Smooth muscle cell (in vitro differentiated cells): ENCODE measurements around the gene NRXN2. TPM values are rescaled to one million over a fixed set of nuclear protein-coding genes. Genes with fewer than 3 reads are reported as not detected.

ENCODE experiments used
- DNase-seq: peaks from one replicate; lab custom pipeline; 2025; ENCODE audit not compliant: unreplicated experiment; lab: John Stamatoyannopoulos, UW
- H2AFZ ChIP-seq: fragments of 200-600 bp; sonication (generic); 2 replicates; pipeline ENCODE4 v1.6.0; 2016; ENCODE audit warnings: antibody characterized with exemption, low read depth, mild to moderate bottlenecking
- H3F3A ChIP-seq: fragments of 200-600 bp; sonication (generic); 2 replicates; pipeline ENCODE4 v1.6.0; 2017; ENCODE audit warnings: antibody characterized with exemption, low read depth
- H3K27ac ChIP-seq: fragments of 200-600 bp; sonication (generic); 2 replicates; pipeline ENCODE4 v1.5.1; 2016; ENCODE audit warnings: low read depth, mild to moderate bottlenecking
- H3K27me3 ChIP-seq: fragments of 200-600 bp; sonication (generic); 2 replicates; pipeline ENCODE4 v1.6.1; 2016; ENCODE audit warnings: low read depth, mild to moderate bottlenecking
- H3K36me3 ChIP-seq: fragments of 200-600 bp; sonication (generic); 2 replicates; pipeline ENCODE4 v1.5.1; 2016; ENCODE audit warnings: low read depth
- H3K4me1 ChIP-seq: fragments of 200-600 bp; sonication (generic); 2 replicates; pipeline ENCODE4 v1.5.1; 2016; ENCODE audit warnings: low read depth
- H3K4me2 ChIP-seq: fragments of 200-600 bp; sonication (generic); 2 replicates; pipeline ENCODE4 v1.6.0; 2016; ENCODE audit warnings: mild to moderate bottlenecking
- H3K4me3 ChIP-seq: fragments of 200-600 bp; sonication (generic); 2 replicates; pipeline ENCODE4 v1.5.1; 2016; ENCODE audit warnings: mild to moderate bottlenecking
- H3K79me2 ChIP-seq: fragments of 200-600 bp; sonication (generic); 2 replicates; pipeline ENCODE4 v1.6.0; 2016; ENCODE audit warnings: low read depth, mild to moderate bottlenecking
- H3K9ac ChIP-seq: fragments of 200-600 bp; sonication (generic); 2 replicates; pipeline ENCODE4 v1.6.0; 2016; ENCODE audit warnings: low read depth
- H3K9me3 ChIP-seq: fragments of 200-600 bp; sonication (generic); replicated peaks from 2 replicates; pipeline ENCODE4 v1.5.1; 2016; ENCODE audit warnings: low read depth
- H4K20me1 ChIP-seq: fragments of 200-600 bp; sonication (generic); 2 replicates; pipeline ENCODE4 v1.6.0; 2016; ENCODE audit warnings: low read depth
- CTCF ChIP-seq: fragments of 200-600 bp; sonication (generic); IDR thresholded peaks from 2 replicates; pipeline ENCODE4 v1.5.1; 2017; ENCODE audit warnings: borderline replicate concordance, mild to moderate bottlenecking, antibody characterized with exemption; ENCODE audit not compliant: insufficient read depth, poor library complexity, severe bottlenecking
- WGBS: methylation state at CpG from one replicate; pipeline ENCODE4 v1.1.7; 2016; ENCODE audit warnings: low lambda C conversion rate; 5-methylcytosine and 5-hydroxymethylcytosine counted together
- polyA plus RNA-seq: library from polyadenylated mRNA; unstranded; fragments of >200 nt; fragmentation: Nextera tagmentation; extraction: Ambion mirVana; gene quantifications from 2 replicates; pipeline ENCODE4 v1.2.1, GENCODE V29; 2016
- total RNA-seq: library from RNA; depleted of rRNA; stranded (reverse); fragments of >200 nt; gene quantifications from 2 replicates; pipeline ENCODE4 v1.2.3, GENCODE V29; 2014

Gene NRXN2
- total and polyA plus RNA-seq, 2 experiments from 2014 or later: 1.4 to 1.7 TPM

- no peak overlapping the region for H3K27ac ChIP-seq
- H3K4me2 ChIP-seq: no peak overlapping the region
- H3K27me3 ChIP-seq: no peaks in the 10 kb centered on the region
- H3F3A ChIP-seq: peaks cover 68% of the 10 kb centered on the region
- no peak for TF ChIP-seq CTCF
- H3K36me3 ChIP-seq: peaks cover 29% of the 10 kb centered on the region
- 97% methylated on average over 12 of the region's 12 CpGs for WGBS
- H4K20me1 ChIP-seq: peaks cover 100% of the 10 kb centered on the region
- H3K4me1 ChIP-seq: no peaks in the 10 kb centered on the region
- peaks cover 53% of the 10 kb centered on the region for H3K79me2 ChIP-seq
- no peak overlapping the region for H3K4me3 ChIP-seq
- H2AFZ ChIP-seq: no peak overlapping the region
- H3K9me3 ChIP-seq: no peaks in the 10 kb centered on the region
- DNase-seq: no peak
- H3K9ac ChIP-seq: no peak overlapping the region
Measured at GRCh38 chr11:64770120-64770519, 47.1 kb upstream of the NRXN2 start.

- peaks cover 26% of the 10 kb centered on the region for H3K36me3 ChIP-seq
- no peaks in the 10 kb centered on the region for H3K9me3 ChIP-seq
- peaks cover 6% of the 10 kb centered on the region for H3K4me1 ChIP-seq
- no peak overlapping the region for H3K9ac ChIP-seq
- peaks cover 69% of the 10 kb centered on the region for H3F3A ChIP-seq
- H3K79me2 ChIP-seq: peaks cover 50% of the 10 kb centered on the region
- H3K27me3 ChIP-seq: no peaks in the 10 kb centered on the region
- WGBS: 99% methylated on average over 6 of the region's 6 CpGs
- DNase-seq: no peak
- H3K4me3 ChIP-seq: no peak overlapping the region
- H2AFZ ChIP-seq: no peak overlapping the region
- no peak overlapping the region for H3K4me2 ChIP-seq
- no peak overlapping the region for H3K27ac ChIP-seq
- no peak for TF ChIP-seq CTCF
- H4K20me1 ChIP-seq: peaks cover 100% of the 10 kb centered on the region
Measured at GRCh38 chr11:64769283-64769682, 46.3 kb upstream of the NRXN2 start.

DNA sequence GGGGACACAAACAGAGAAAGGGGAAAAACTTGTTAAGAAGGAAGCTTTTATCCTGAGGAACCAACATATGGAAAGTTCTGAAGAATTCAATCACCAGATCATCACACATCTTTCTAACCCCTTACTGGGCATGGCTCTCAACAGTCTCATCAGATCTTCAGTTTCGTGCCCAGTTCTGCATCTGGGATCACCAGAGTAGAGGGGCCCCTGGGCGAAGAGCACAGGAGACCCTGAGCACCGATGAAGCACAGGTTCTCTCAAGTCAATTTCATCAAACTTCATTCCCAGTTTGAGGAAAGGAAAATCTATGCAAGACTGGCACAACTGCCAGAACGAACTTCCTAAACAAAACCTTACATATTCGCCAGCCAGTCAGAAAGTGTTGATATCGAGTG is 45.3 kb upstream of the NRXN2 start:
- peaks cover 41% of the 10 kb centered on the region for H3K79me2 ChIP-seq
- H3K27ac ChIP-seq: no peak overlapping the region
- H2AFZ ChIP-seq: no peak overlapping the region
- H4K20me1 ChIP-seq: peaks cover 100% of the 10 kb centered on the region
- peaks cover 74% of the 10 kb centered on the region for H3F3A ChIP-seq
- no peak overlapping the region for H3K9ac ChIP-seq
- 96% methylated on average over 6 of the region's 6 CpGs for WGBS
- H3K27me3 ChIP-seq: no peaks in the 10 kb centered on the region
- H3K4me2 ChIP-seq: no peak overlapping the region
- peaks cover 15% of the 10 kb centered on the region for H3K4me1 ChIP-seq
- no peak for DNase-seq
- H3K36me3 ChIP-seq: peaks cover 26% of the 10 kb centered on the region
- TF ChIP-seq CTCF: no peak
- no peaks in the 10 kb centered on the region for H3K9me3 ChIP-seq
- H3K4me3 ChIP-seq: no peak overlapping the region

DNA sequence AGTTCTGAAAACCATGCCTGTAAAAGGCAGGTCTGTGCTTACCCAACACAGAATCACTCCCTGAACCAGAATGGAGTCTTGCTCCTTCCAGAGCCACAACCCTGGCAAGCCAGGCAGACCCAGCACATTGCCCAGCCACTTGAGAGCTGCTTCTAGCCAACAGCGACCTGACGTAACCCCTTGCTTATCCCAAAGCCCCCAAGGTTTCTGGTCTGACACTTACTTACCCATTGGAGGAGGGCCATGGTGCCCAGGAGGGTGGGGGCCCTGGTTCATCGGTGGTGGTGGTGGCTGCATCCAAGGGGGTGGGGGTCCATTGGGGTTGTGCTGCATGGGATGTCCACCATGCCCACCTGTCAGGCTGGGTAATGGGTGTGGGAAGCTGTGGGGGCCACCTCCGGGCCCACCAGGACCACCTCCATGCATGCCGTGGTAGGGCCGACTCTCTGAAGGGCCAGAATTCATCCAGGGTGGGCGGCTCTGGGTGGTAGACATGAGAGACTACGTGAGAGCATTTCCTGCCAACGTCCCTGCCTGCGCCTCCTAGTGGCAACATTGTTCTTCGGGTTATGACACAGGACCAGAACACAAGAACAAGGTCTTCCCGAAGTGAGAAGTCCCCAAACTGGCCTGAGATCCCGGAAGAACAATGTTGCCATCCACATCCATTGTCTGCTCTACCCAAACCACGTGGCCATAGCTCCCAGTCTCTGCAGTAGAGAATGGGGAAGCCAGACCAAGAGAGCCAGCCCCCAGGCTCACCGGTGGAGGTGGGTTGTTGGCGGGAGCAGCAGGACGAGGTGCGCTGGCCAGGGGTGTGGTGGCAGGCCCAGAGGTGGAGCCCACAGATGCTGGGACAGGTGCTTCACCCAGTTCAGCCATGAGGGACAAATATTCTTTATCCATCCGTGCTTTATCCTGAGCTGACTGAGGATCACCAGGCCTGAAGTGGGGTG is 44.6 kb upstream of the NRXN2 start:
- Histone ChIP-seq H3K36me3 (peaks cover 26% of the 10 kb centered on the region), H3K9me3 (no peaks in the 10 kb centered on the region), H3K4me2 (no peak overlapping the region), H3K9ac (no peak overlapping the region), H2AFZ (no peak overlapping the region), H3F3A (peaks cover 80% of the 10 kb centered on the region), H3K4me1 (peaks cover 16% of the 10 kb centered on the region), H3K27ac (no peak overlapping the region), H3K4me3 (no peak overlapping the region), H3K79me2 (peaks cover 34% of the 10 kb centered on the region), H3K27me3 (no peaks in the 10 kb centered on the region), H4K20me1 (peaks cover 100% of the 10 kb centered on the region)
- TF ChIP-seq CTCF: peak; percentile 74
- WGBS: 70% methylated on average over 19 of the region's 19 CpGs
- no peak for DNase-seq
